Amygdala (tissue), 56 donors: Measurements from ENCODE around the gene AADAC.
"Not testable (repeated sequence)": the region's sequence is repeated elsewhere in the genome, so short reads cannot be mapped to it uniquely, and the experiment has no call there.

ENCODE experiments used
- DNase-seq, 56 donors: peaks; one replicate each; lab custom pipeline; 2025; lab: John Stamatoyannopoulos, UW

The AADAC gene

GRCh38 chr3:151813799-151814198 is at the start of gene AADAC:
Gene AADAC (plus strand): TSS chr3:151814116. CDS start chr3:151814163, 47 bp downstream.
- no peak for DNase-seq

GRCh38 chr3:151764699-151765098 is 49.2 kb upstream of the AADAC start:
- not testable (repeated sequence) for DNase-seq

GRCh38 chr3:151765685-151766084 is 48.2 kb upstream of the AADAC start:
- no peak for DNase-seq

GRCh38 chr3:151766454-151766853 is 47.5 kb upstream of the AADAC start:
- DNase-seq, result no peak

GRCh38 chr3:151768393-151768930 is 45.5 kb upstream of the AADAC start:
- DNase-seq, result no peak

GRCh38 chr3:151769175-151769574 is 44.7 kb upstream of the AADAC start:
- no peak for DNase-seq

GRCh38 chr3:151770956-151771355 is 43.0 kb upstream of the AADAC start:
- DNase-seq, result no peak

- no peak for DNase-seq
Measured at GRCh38 chr3:151772825-151773480, 41.0 kb upstream of the AADAC start.

GRCh38 chr3:151774235-151774634 is 39.7 kb upstream of the AADAC start:
- DNase-seq, result no peak

- no peak for DNase-seq
Measured at GRCh38 chr3:151774910-151775309, 39.0 kb upstream of the AADAC start.

- DNase-seq, result no peak
Measured at GRCh38 chr3:151775314-151776258, 38.3 kb upstream of the AADAC start.

GRCh38 chr3:151776259-151776740 is 37.6 kb upstream of the AADAC start:
- no peak for DNase-seq

GRCh38 chr3:151777880-151778279 is 36.0 kb upstream of the AADAC start:
- DNase-seq, result no peak

GRCh38 chr3:151787626-151788025 is 26.3 kb upstream of the AADAC start:
- no peak for DNase-seq

- no peak for DNase-seq
Measured at GRCh38 chr3:151788401-151788800, 25.5 kb upstream of the AADAC start.

GRCh38 chr3:151789853-151790463 is 24.0 kb upstream of the AADAC start:
- no peak for DNase-seq

- not testable (repeated sequence) for DNase-seq
Measured at GRCh38 chr3:151790763-151791162, 23.2 kb upstream of the AADAC start.

- no peak for DNase-seq
Measured at GRCh38 chr3:151792411-151792810, 21.5 kb upstream of the AADAC start.

- no peak for DNase-seq
Measured at GRCh38 chr3:151793636-151794035, 20.3 kb upstream of the AADAC start.

GRCh38 chr3:151794080-151794479 is 19.8 kb upstream of the AADAC start:
- DNase-seq, result no peak

- DNase-seq, result no peak
Measured at GRCh38 chr3:151795276-151795675, 18.6 kb upstream of the AADAC start.
